NCI-H748 (cell line): Measurements from ENCODE around the gene SOX5.
"Not testable (repeated sequence)": the region's sequence is repeated elsewhere in the genome, so short reads cannot be mapped to it uniquely, and the experiment has no call there.

ENCODE experiments used
- DNase-seq: peaks from one replicate; lab custom pipeline; 2025; ENCODE audit not compliant: unreplicated experiment; lab: John Stamatoyannopoulos, UW

The SOX5 gene

DNA sequence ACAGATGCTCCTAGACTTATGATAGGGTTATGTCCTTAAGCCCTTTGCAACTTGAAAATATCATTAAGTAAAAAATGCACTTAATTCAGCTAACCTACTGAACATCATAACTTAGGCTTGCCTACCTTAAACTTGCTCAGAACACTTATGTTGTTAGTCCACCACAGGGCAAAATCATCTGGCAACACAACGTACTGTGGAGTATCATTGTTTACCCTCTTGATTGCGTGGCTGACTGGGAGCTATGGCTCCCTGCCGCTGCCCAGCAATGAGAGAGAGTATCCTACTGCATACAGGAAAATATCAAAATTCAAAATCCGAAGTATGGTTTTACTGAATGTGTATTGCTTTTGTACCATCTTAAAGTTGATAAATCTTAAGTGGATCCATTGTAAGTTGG is 105.5 kb downstream of the SOX5 start:
- no peak for DNase-seq

GRCh38 chr12:23834076-23834475 is 115.4 kb downstream of the SOX5 start:
- DNase-seq: no peak

- DNase-seq: no peak
These were observed 117.7 kb downstream of the SOX5 start for GRCh38 chr12:23831739-23832138.

- no peak for DNase-seq
These were observed 119.3 kb downstream of the SOX5 start for GRCh38 chr12:23830210-23830609.

- no peak for DNase-seq
These were observed 122.1 kb downstream of the SOX5 start for GRCh38 chr12:23827353-23827752.

- DNase-seq: not testable (repeated sequence)
These were observed 124.3 kb downstream of the SOX5 start for GRCh38 chr12:23825124-23825523.

DNA sequence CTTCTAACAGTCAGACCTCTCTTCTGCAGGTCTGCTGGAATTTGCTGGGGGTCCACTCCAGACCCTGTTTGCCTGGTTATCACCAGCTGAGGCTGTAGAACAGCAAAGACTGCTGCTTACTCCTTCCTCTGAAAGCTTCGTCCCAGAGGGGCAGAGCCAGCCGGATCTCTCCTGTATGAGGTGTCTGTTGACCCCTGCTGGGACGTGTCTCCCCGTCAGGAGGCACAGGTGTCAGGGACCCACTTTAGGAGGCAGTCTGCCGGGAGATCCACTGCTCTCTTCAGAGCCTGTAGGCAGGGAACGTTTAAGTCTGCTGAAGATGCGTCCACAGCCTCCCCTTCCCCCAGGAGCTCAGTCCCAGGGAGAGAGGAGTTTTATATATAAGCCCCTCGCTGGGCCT is 125.1 kb downstream of the SOX5 start:
- no peak for DNase-seq

GRCh38 chr12:23822883-23823282 is 126.6 kb downstream of the SOX5 start:
- DNase-seq: not testable (repeated sequence)

- no peak for DNase-seq
These were observed 132.1 kb downstream of the SOX5 start for GRCh38 chr12:23817345-23817744.

GRCh38 chr12:23816394-23816851 is 133.0 kb downstream of the SOX5 start:
- peak; percentile 14 for DNase-seq

GRCh38 chr12:23815810-23816209 is 133.7 kb downstream of the SOX5 start:
- no peak for DNase-seq

- no peak for DNase-seq
These were observed 136.3 kb downstream of the SOX5 start for GRCh38 chr12:23813206-23813605.

DNA sequence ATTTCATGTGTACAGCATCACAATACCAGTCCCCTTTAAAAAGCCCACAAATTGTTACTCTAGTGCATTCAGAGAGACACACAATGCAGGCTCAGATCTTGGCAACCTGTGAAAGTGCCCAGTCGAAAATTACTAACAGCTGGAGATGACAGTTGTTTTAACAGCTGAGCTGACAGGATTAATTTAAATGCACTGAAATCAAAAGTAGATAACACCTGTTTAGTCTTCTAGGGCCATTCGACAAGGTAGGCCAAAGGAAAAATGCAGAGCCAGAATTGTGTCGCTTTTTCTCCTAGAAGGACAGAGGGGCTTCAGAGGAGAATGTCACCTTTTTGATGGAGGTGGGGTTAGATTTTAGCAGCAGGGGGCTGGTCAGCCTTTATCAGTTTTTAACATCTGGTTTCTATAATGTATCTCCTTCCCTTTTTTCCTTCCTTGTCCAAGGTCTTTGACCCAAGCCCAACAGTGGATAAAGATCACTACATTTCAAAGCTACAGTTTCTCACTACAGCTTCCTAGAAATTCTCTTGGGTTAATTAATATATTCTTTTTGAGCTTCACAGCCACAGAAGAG is 139.1 kb downstream of the SOX5 start:
- peak; percentile 87 for DNase-seq

GRCh38 chr12:23803540-23803939 is 145.9 kb downstream of the SOX5 start:
- DNase-seq: no peak

- peak; percentile 68 for DNase-seq
These were observed 154.0 kb downstream of the SOX5 start for GRCh38 chr12:23795494-23795893.

DNA sequence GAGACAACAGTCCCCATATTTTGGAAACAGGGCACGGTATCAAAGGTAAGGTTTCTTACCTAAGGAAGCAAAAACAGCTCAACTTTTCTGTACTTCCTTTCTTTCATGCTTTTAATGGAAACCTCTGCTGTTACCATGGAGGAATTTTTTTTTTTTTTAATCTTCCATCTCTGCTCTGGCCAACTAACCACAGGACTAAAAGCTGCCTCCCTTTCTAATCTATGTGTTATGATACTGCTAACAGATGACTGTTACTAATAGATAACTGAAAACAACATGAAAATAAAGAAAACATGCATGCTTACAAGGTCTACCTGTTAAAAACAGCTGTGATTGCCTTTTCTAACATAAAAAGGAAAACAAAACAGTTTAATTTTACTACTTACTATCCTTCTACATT is 168.4 kb downstream of the SOX5 start:
- DNase-seq: no peak

DNA sequence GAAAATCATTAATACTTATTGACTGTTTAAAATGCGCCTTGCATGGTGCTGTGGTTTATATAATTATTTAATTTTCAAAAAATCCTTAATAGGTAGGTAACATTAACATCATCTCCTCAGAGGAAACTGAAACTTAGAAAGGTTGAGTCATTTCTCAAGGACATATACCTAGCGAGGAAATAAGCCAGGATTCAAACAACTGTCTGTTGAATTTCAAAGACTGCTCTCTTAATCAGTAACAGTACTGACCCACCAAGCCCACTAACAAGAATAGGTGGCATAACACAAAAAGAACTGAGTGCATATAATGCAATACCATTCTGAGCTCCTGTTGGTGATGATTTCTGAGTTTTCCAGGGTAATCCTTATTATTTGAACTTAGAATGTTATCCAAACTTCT is 174.3 kb downstream of the SOX5 start:
- no peak for DNase-seq

- DNase-seq: peak; percentile 34
These were observed 178.1 kb downstream of the SOX5 start for GRCh38 chr12:23771240-23771949.

- DNase-seq: no peak
These were observed 179.1 kb downstream of the SOX5 start for GRCh38 chr12:23770202-23770938.

- DNase-seq: no peak
These were observed 181.6 kb downstream of the SOX5 start for GRCh38 chr12:23767834-23768233.

DNA sequence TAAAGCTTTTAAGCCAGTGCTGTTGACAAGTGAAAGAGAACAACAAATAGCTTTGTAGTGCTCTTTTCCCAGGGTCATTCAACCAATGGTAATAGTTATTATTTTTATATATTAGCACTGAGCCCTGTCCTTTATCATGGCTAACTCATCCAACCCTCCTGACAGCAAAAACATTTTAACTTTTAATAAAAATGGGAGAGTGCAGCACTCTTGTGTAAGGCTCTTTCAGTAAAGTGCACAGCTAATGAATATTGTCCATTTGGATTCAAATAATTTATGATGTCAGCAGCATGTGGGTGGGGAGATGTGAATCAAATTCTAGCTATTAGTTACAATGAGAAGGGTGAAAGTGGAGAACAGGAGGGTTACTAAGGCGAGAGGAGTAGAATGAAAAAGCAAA is 185.7 kb downstream of the SOX5 start:
- DNase-seq: no peak

- DNase-seq: peak; percentile 34
These were observed 189.0 kb downstream of the SOX5 start for GRCh38 chr12:23760495-23760894.
